Cardiac fibroblast (primary cell): ENCODE results near the gene TMTC2.

Experiments used
- DNase-seq, 2 donors: peaks; one replicate each; pipeline versions ENCODE4 v3.0.0 to v3.0.0-alpha.2; 2010; ENCODE audit warnings: low read depth in 2 of 2
- H3K4me3 ChIP-seq, 2 donors: replicated peaks in 1 of 2; 1 replicate in 1 of 2; 2 replicates in 1 of 2; pipeline ENCODE4 v1.5.1; 2011; ENCODE audit warnings: low read depth in 2 of 2, low read length in 2 of 2, mild to moderate bottlenecking in 2 of 2, moderate library complexity in 1 of 2
- CTCF ChIP-seq: IDR thresholded peaks from one replicate; pipeline ENCODE4 v1.5.1; 2011; ENCODE audit warnings: low read depth, mild to moderate bottlenecking, low read length, inconsistent platforms

TMTC2 gene

GRCh38 chr12:83153177-83153576 lies 466.5 kb downstream of the TMTC2 start:
- no peak for DNase-seq
- no peak for TF ChIP-seq CTCF
- H3K4me3 ChIP-seq, result no peak overlapping the region

- DNase-seq, result no peak
- H3K4me3 ChIP-seq, result no peak overlapping the region
- TF ChIP-seq CTCF, result no peak
These were observed 470.1 kb downstream of the TMTC2 start for GRCh38 chr12:83156815-83157214.

GRCh38 chr12:83157604-83158003 lies 470.9 kb downstream of the TMTC2 start:
- no peak overlapping the region for H3K4me3 ChIP-seq
- no peak for TF ChIP-seq CTCF
- no peak for DNase-seq

GRCh38 chr12:83158613-83159207 lies 472.0 kb downstream of the TMTC2 start:
- DNase-seq, result no peak
- TF ChIP-seq CTCF, result no peak
- no peak overlapping the region for H3K4me3 ChIP-seq

- H3K4me3 ChIP-seq, result no peak overlapping the region
- DNase-seq, result peak in 1 of 2 donors; percentile 11
These were observed 474.8 kb downstream of the TMTC2 start for GRCh38 chr12:83161456-83161855.

GRCh38 chr12:83168751-83169150 lies 482.0 kb downstream of the TMTC2 start:
- no peak for TF ChIP-seq CTCF
- DNase-seq, result no peak
- no peak overlapping the region for H3K4me3 ChIP-seq

More at GRCh38 chr12:83161456-83161855, 474.8 kb downstream of the TMTC2 start:
- TF ChIP-seq CTCF, result no peak

GRCh38 chr12:83172441-83172840 lies 485.7 kb downstream of the TMTC2 start:
- no peak for DNase-seq
- no peak for TF ChIP-seq CTCF

More at GRCh38 chr12:83172441-83172840, 485.7 kb downstream of the TMTC2 start:
- no peak overlapping the region for H3K4me3 ChIP-seq
